A673 (cell line): ENCODE measurements around the gene EMILIN2. TPM values are rescaled to one million over a fixed set of nuclear protein-coding genes. Genes with fewer than 3 reads are reported as not detected.

Experiments used
- BruUV-seq: library from RNA; stranded (reverse); fragments of 400-500 nt; replicated peaks from 2 replicates; lab custom pipeline; 2021; lab: Mats Ljungman, UMichigan
- CTCF ChIA-PET: fragments of 300-600 bp; sonication (Branson Sonifier 250); formaldehyde crosslinking; loops from one replicate; lab custom pipeline; 2022; ENCODE audit warnings: antibody characterized with exemption; lab: Charles Lee
- POLR2A ChIA-PET: fragments of 300-600 bp; sonication (Branson Sonifier 250); formaldehyde crosslinking; loops from one replicate; lab custom pipeline; 2022; ENCODE audit warnings: antibody characterized with exemption; ENCODE audit not compliant: low non-redundant PET; lab: Charles Lee
- DNase-seq: peaks from one replicate; pipeline ENCODE4 v3.0.0-alpha.2; 2015; ENCODE audit warnings: low spot score
- H3K27ac ChIP-seq: fragments of 200-600 bp; sonication (generic); 2 replicates; pipeline ENCODE4 v1.5.1; 2016; ENCODE audit warnings: mixed run types, low read depth, mild to moderate bottlenecking, mixed read lengths, antibody characterized with exemption, low read length; ENCODE audit not compliant: poor library complexity, severe bottlenecking
- H3K27me3 ChIP-seq: fragments of 200-600 bp; sonication (generic); replicated peaks from 2 replicates; pipeline ENCODE4 v1.6.1; 2017; ENCODE audit warnings: mixed run types, low read depth, mild to moderate bottlenecking, mixed read lengths, antibody characterized with exemption, low read length; ENCODE audit not compliant: insufficient read depth, poor library complexity
- H3K36me3 ChIP-seq: fragments of 200-600 bp; sonication (generic); 2 replicates; pipeline ENCODE4 v1.6.1; 2016; ENCODE audit warnings: mixed run types, mild to moderate bottlenecking, mixed read lengths, antibody characterized with exemption, low read length; ENCODE audit not compliant: insufficient read depth, poor library complexity, severe bottlenecking
- H3K4me1 ChIP-seq: fragments of 200-600 bp; sonication (generic); 2 replicates; pipeline ENCODE4 v1.6.1; 2017; ENCODE audit warnings: mixed run types, mild to moderate bottlenecking, mixed read lengths, antibody characterized with exemption, low read length; ENCODE audit not compliant: insufficient read depth, poor library complexity, severe bottlenecking
- H3K4me3 ChIP-seq: fragments of 200-600 bp; sonication (generic); 2 replicates; pipeline ENCODE4 v1.5.1; 2016; ENCODE audit warnings: low read depth, mixed run types, mild to moderate bottlenecking, mixed read lengths, low read length; ENCODE audit not compliant: poor library complexity, severe bottlenecking
- H3K9me3 ChIP-seq: fragments of 200-600 bp; sonication (generic); 2 replicates; pipeline ENCODE4 v1.6.1; 2016; ENCODE audit warnings: mixed run types, low read depth, mild to moderate bottlenecking, mixed read lengths, antibody characterized with exemption, low read length; ENCODE audit not compliant: poor library complexity, severe bottlenecking
- CTCF ChIP-seq: fragments of 300-800, 200-600 bp; sonication (generic); conservative IDR thresholded peaks from 2 replicates; pipeline ENCODE4 v1.5.1; 2017; ENCODE audit warnings: low read depth, mild to moderate bottlenecking, antibody characterized with exemption, low read length, moderate library complexity, mixed read lengths
- EZH2 ChIP-seq: fragments of 200-600 bp; sonication (generic); IDR thresholded peaks from 2 replicates; pipeline ENCODE4 v1.6.1; 2017; ENCODE audit warnings: borderline replicate concordance, low read depth, mild to moderate bottlenecking, mixed read lengths, antibody characterized with exemption, low read length; ENCODE audit not compliant: poor library complexity, severe bottlenecking
- intact Hi-C: fragments of 100-400 bp; cut with micrococcal nuclease; formaldehyde crosslinking; loops from one replicate; pipeline ENCODE4 v1.10.0; 2022; ENCODE audit not compliant: unreplicated experiment
- total RNA-seq: library from RNA; stranded (reverse); gene quantifications from 2 replicates; pipeline ENCODE4 v1.2.3, GENCODE V29; 2021

Gene EMILIN2
- total RNA-seq, 1 experiment from 2014 or later = 23.4 TPM

- Histone ChIP-seq H3K27me3 (no peaks in the 10 kb centered on the region), H3K27ac (no peak overlapping the region), H3K9me3 (no peaks in the 10 kb centered on the region), H3K4me3 (no peak overlapping the region), H3K36me3 (no peaks in the 10 kb centered on the region), H3K4me1 (peaks cover 4% of the 10 kb centered on the region)
- no peak for DNase-seq
- TF ChIP-seq CTCF (no peak), EZH2 (no peak)
- intact Hi-C loops = no loop called here
- CTCF ChIA-PET = no interaction called here
- no TSS peak for BruUV-seq
- POLR2A ChIA-PET = no interaction called here
Measured at GRCh38 chr18:2874765-2875164, 28.0 kb downstream of the EMILIN2 start.

- POLR2A ChIA-PET = no interaction called here
- intact Hi-C loops = no loop called here
- Histone ChIP-seq H3K27me3 (no peaks in the 10 kb centered on the region), H3K4me3 (no peak overlapping the region), H3K4me1 (peaks cover 27% of the 10 kb centered on the region), H3K27ac (no peak overlapping the region), H3K36me3 (no peaks in the 10 kb centered on the region), H3K9me3 (no peaks in the 10 kb centered on the region)
- no TSS peak for BruUV-seq
- CTCF ChIA-PET = no interaction called here
- no peak for TF ChIP-seq CTCF
- no peak for TF ChIP-seq EZH2
- no peak for DNase-seq
Measured at GRCh38 chr18:2878656-2879330, 32.0 kb downstream of the EMILIN2 start.

GRCh38 chr18:2879889-2880288 is 33.1 kb downstream of the EMILIN2 start:
- CTCF ChIA-PET = no interaction called here
- Histone ChIP-seq H3K4me3 (no peak overlapping the region), H3K27ac (peak overlapping the region; percentile 73), H3K36me3 (no peaks in the 10 kb centered on the region), H3K4me1 (peaks cover 27% of the 10 kb centered on the region), H3K27me3 (no peaks in the 10 kb centered on the region), H3K9me3 (no peaks in the 10 kb centered on the region)
- BruUV-seq = no TSS peak
- intact Hi-C loops = no loop called here
- TF ChIP-seq CTCF (no peak), EZH2 (no peak)
- POLR2A ChIA-PET = no interaction called here
- DNase-seq = no peak
